ENCODE measurements around the gene LSM4.

The LSM4 gene

DNA sequence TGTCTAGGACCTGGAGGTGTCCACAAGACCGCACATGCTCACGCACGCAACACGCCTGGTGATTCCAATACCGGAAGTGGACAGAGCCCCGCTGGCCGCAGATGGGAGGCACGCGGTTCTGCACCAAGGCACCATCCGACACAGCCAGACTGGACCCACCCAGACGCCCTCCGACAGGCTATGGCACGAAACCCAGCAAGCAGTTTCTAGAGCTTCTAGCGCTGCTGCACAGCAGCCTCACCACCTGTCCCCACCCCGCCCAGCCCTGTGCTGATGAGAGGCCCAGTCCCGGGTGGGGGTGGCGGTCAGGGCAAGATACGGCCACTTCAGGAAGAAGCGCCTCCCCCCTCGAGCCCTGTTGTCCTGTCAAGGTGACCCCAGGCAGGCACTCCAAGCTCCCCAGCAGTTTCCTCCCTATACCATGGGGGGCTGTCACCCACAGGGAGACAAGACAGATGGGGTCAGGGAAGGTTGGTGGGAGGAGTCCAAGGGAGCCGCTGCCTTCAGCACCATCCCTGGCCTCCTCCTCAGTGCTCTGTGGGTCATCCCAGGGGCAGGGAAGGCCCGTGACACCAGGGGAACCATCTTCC is 11.3 kb downstream of the LSM4 start:
- no peak for DNase-seq (ENCODE audit: low read depth)

- no peak for DNase-seq (ENCODE audit: low read depth)
Measured at GRCh38 chr19:18310966-18311365, 11.9 kb downstream of the LSM4 start.

GRCh38 chr19:18310118-18310909 is 12.6 kb downstream of the LSM4 start:
- no peak for DNase-seq (ENCODE audit: low read depth)

- no peak for DNase-seq (ENCODE audit: low read depth)
Measured at GRCh38 chr19:18309525-18310064, 13.3 kb downstream of the LSM4 start.

GRCh38 chr19:18308948-18309325 is 13.9 kb downstream of the LSM4 start:
- no peak for DNase-seq (ENCODE audit: low read depth)

DNA sequence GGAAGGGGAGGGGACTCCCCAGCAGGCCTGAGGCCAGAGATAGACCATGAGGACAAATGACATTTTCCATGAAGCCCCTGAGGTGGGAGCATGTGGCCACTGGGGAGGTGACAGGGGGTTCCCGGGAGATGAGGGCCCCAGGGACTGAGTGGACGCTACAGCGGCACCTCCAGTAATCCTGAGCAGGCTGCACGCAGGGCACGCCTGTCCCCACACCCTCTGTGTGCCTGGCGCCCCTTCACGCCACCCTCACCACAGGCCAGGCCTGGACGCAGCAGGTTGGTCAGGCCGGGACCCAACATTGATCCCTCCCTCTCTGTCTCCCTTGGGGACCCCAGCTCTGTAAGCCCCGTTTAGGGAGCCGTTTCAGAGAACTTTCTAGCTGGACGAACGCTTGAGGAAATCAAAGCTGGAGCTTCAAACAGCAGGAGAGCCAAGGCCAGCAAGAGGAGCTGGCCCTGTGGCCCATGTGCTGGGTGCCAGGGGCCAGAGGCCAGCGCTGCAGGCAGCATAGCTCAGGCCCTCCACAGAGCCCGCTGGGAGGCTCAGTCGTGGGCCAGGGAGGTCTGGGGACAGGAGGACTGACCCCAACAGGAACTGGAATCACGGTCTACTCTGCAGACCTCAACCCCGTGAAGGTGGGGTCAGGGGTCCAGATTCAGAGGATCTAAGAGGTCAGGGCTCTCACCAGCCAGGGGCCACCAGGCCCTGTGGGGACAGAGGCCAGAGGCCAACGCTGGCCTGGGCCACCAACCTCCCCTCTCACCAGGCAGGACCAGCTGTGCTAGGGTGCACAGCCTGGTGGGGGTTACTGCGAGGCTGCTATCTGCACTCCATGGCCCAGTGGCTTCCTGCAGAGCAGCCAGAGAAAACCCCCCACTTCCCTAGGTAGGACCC is 14.6 kb downstream of the LSM4 start:
- DNase-seq (ENCODE audit: low read depth) = no peak

DNA sequence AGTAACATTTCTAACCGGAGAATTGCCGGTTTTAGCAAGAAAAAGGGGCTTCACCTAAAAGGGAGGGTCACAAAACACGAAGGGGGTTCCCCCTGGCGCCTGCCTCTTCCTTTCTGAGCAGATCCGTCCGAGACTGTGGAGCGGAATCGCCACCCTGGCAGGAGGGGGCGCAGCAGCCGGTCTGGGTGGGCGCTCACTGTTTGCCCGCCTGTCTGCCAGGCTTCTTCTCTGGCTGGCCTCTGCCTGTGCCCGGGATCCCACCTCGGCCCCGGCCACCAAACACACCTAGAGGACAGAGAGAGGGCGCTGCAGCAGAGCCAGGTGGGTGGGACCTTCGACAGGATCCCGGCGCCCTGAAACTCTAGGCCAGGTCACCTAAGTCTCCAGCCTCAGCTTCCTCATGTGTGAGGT is 15.6 kb downstream of the LSM4 start:
- DNase-seq (ENCODE audit: low read depth) = no peak

- DNase-seq (ENCODE audit: low read depth) = no peak
Measured at GRCh38 chr19:18306888-18307260, 16.0 kb downstream of the LSM4 start.

- no peak for DNase-seq (ENCODE audit: low read depth)
Measured at GRCh38 chr19:18306209-18306887, 16.5 kb downstream of the LSM4 start.

DNA sequence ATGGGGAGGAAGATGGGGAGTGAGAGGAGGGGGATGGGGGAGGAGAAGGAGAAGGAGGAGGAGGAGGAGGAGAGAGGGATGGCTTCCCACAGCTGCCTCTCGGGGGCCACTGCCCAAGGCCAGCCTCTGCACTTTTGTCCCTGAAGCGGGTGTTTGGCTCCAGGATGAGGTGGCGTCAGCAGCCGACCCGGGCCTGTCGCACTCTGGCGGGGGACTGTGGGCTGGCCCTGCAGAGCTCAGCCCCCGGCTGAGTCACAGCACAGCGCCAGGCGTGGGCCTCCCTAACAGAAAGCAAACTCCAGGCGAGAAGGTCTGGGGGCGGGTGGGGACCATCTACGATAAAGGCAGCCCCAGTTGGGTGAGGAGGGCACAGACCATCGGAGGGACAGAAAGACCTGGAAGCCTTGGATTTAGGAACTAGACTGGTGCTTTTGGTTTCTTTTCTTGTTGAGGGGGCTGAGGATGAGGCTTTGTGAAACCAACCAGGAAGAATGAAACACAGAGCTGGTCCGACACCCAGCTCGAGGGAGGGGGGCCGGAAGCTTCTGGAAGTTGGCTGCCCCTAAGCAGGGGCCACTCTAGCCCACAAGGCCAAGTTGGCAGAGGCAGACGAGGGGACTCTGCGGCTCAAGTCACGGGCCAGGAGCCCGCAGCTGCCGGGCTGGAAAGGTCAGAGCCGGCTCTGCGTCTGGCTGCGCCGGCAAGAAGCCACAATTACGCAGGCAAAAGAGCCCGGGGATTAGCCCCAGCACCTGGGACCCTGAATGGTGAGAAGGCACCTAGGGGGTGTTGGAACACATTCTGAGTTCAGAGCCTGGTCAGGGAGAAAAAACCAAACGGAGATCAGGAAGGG is 18.2 kb downstream of the LSM4 start:
- DNase-seq (ENCODE audit: low read depth) = peak; percentile 30

DNA sequence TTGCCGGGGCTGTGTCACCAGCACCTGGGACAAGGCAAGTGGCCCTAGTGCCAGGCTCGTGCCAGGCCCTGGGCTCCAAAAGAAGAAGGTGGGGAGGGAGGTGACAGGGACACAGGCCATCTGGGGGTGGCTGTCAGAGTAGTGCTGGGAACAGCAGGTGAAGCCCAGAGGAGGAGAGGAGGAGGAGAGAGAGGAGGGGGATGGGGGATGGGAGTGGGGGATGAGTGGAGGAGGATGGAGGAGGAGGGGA is 18.7 kb downstream of the LSM4 start:
- no peak for DNase-seq (ENCODE audit: low read depth)

- DNase-seq (ENCODE audit: low read depth) = no peak
Measured at GRCh38 chr19:18301718-18302111, 21.2 kb downstream of the LSM4 start.

- no peak for DNase-seq (ENCODE audit: low read depth)
Measured at GRCh38 chr19:18300930-18301717, 21.8 kb downstream of the LSM4 start.

DNA sequence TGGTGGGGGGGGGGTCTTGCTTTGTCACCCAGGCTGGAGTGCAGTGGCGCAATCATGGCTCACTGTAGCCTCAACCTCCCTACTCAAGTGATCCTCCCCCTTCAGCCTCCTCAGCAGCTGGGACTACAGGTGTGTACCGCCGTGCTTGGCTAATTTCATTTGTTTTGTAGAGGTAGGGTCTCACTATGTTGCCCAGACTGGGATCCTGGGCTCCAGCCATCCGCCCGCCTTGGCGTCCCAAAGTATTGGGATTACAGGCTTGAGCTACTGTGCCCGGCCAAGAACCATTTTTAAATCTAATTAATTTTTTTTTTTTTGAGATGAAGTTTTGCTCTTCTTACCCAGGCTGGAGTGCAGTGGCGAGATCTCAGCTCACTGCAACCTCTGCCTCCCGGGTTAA is 23.2 kb downstream of the LSM4 start:
- DNase-seq (ENCODE audit: low read depth) = no peak

- no peak for DNase-seq (ENCODE audit: low read depth)
Measured at GRCh38 chr19:18298601-18299000, 24.3 kb downstream of the LSM4 start.

GRCh38 chr19:18297308-18297707 is 25.6 kb downstream of the LSM4 start:
- no peak for DNase-seq (ENCODE audit: low read depth)

DNA sequence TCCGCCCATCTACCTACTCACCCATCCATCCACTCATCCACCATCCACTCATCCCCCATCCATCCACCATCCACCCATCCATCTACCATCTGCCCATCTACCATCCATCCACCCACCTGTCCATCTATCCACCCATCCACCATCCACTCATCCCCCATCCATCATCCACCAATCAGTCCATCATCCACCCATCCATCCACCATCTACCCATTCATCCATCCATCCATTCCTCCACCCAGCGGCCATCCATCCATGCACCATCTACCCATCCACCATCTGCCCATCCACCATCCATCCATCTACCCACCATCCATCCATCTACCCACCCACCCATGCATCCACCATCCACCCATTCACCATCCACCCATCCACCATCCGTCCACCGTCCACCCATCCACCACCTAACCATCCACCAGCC is 27.8 kb downstream of the LSM4 start:
- DNase-seq (ENCODE audit: low read depth) = no peak

GRCh38 chr19:18294467-18294864 is 28.4 kb downstream of the LSM4 start:
- DNase-seq (ENCODE audit: low read depth) = no peak

- DNase-seq (ENCODE audit: low read depth) = no peak
Measured at GRCh38 chr19:18293642-18294466, 29.0 kb downstream of the LSM4 start.

Measured in non-pigmented ciliary epithelial cell (primary cell).